D721Med (cell line): ENCODE measurements around the gene YIF1A.
"Not testable (repeated sequence)": the region's sequence is repeated elsewhere in the genome, so short reads cannot be mapped to it uniquely, and the experiment has no call there.

Experiments used
- DNase-seq: peaks from one replicate; pipeline ENCODE4 v3.0.0; 2011; ENCODE audit warnings: low spot score; ENCODE audit not compliant: insufficient read length
- FAIRE-seq: peaks from 2 replicates; lab custom pipeline; 2011; peaks lifted over from hg19 to GRCh38; lab: Jason Lieb, UNC
- CTCF ChIP-seq: IDR thresholded peaks from 2 replicates; pipeline ENCODE4 v1.5.1; 2012; ENCODE audit warnings: mild to moderate bottlenecking, control low read depth; ENCODE audit not compliant: insufficient read depth; ENCODE audit errors: missing control alignments

YIF1A gene

GRCh38 chr11:66323684-66324083, 34.7 kb upstream of the YIF1A start:
- FAIRE-seq: no peak
- no peak for TF ChIP-seq CTCF
- no peak for DNase-seq

- TF ChIP-seq CTCF: no peak
- no peak for FAIRE-seq
Observed at GRCh38 chr11:66322732-66323427, 33.9 kb upstream of the YIF1A start.

GRCh38 chr11:66321606-66322005, 32.7 kb upstream of the YIF1A start:
- no peak for TF ChIP-seq CTCF
- FAIRE-seq: no peak
- no peak for DNase-seq

More at GRCh38 chr11:66322732-66323427, 33.9 kb upstream of the YIF1A start:
- DNase-seq: no peak

GRCh38 chr11:66320748-66321147, 31.8 kb upstream of the YIF1A start:
- not testable (repeated sequence) for DNase-seq, FAIRE-seq

GRCh38 chr11:66320289-66320688, 31.3 kb upstream of the YIF1A start:
- not testable (repeated sequence) for FAIRE-seq, DNase-seq

GRCh38 chr11:66318600-66318970, 29.6 kb upstream of the YIF1A start:
- no peak for TF ChIP-seq CTCF
- no peak for FAIRE-seq
- DNase-seq: no peak

- FAIRE-seq: no peak
- no peak for TF ChIP-seq CTCF
Observed at GRCh38 chr11:66317723-66318599, 29.0 kb upstream of the YIF1A start.

GRCh38 chr11:66317322-66317722, 28.4 kb upstream of the YIF1A start:
- TF ChIP-seq CTCF: no peak
- DNase-seq (no peak), FAIRE-seq (no peak)

More at GRCh38 chr11:66317723-66318599, 29.0 kb upstream of the YIF1A start:
- DNase-seq: no peak
